ENCODE results near the gene PARM1. TPM values are rescaled to one million over a fixed set of nuclear protein-coding genes. Genes with fewer than 3 reads are reported as not detected.

PARM1 gene
- total RNA-seq, 2 donors from 2014 or later = 105 to 133 TPM

- Histone ChIP-seq H3K4me1 (replicated peaks) (no peaks in the 10 kb centered on the region), H3K27me3 (replicated peaks; ENCODE audit: insufficient read depth) (no peaks in the 10 kb centered on the region), H3K4me3 (no peak overlapping the region), H3K27ac (no peak overlapping the region), H3K9me3 (no peaks in the 10 kb centered on the region), H3K36me3 (no peaks in the 10 kb centered on the region)
- intact Hi-C loops (cut with DNase I) = loop anchor here (10.0 kb wide), 1 partner anchor 212 kb away; no protein-coding TSS in a partner anchor
- WGBS = 22% methylated on average over 2 of the region's 2 CpGs
- DNase-seq (ENCODE audit: low spot score) = no peak
- TF ChIP-seq POLR2AphosphoS5 (IDR thresholded peaks at IDR 0.05) (no peak), CTCF (IDR thresholded peaks at IDR 0.05) (no peak), POLR2A (IDR thresholded peaks at IDR 0.05) (no peak)
Observed at GRCh38 chr4:75042601-75043208, 109.8 kb downstream of the PARM1 start.

GRCh38 chr4:75046226-75046625 is 113.3 kb downstream of the PARM1 start:
- H3K36me3 ChIP-seq = no peaks in the 10 kb centered on the region
- no peak overlapping the region for H3K4me3 ChIP-seq
- H3K27me3 ChIP-seq (replicated peaks; ENCODE audit: insufficient read depth) = no peaks in the 10 kb centered on the region
- no peak for DNase-seq (ENCODE audit: low spot score)
- H3K4me1 ChIP-seq (replicated peaks) = no peaks in the 10 kb centered on the region
- WGBS = 96% methylated on average over 4 of the region's 4 CpGs
- no peaks in the 10 kb centered on the region for H3K9me3 ChIP-seq
- intact Hi-C loops (cut with DNase I) = loop anchor here (5.0 to 10.0 kb wide), 2 partner anchors 114 to 209 kb away; partner anchors contain the start of gene PARM1
- no peak for TF ChIP-seq CTCF (IDR thresholded peaks at IDR 0.05)
- TF ChIP-seq POLR2A (IDR thresholded peaks at IDR 0.05) = no peak
- TF ChIP-seq POLR2AphosphoS5 (IDR thresholded peaks at IDR 0.05) = no peak
- no peak overlapping the region for H3K27ac ChIP-seq

GRCh38 chr4:75046641-75047040 is 113.7 kb downstream of the PARM1 start:
- Histone ChIP-seq H3K9me3 (no peaks in the 10 kb centered on the region), H3K36me3 (no peaks in the 10 kb centered on the region), H3K4me1 (replicated peaks) (no peaks in the 10 kb centered on the region), H3K27ac (no peak overlapping the region), H3K4me3 (no peak overlapping the region), H3K27me3 (replicated peaks; ENCODE audit: insufficient read depth) (no peaks in the 10 kb centered on the region)
- no peak for DNase-seq (ENCODE audit: low spot score)
- intact Hi-C loops (cut with DNase I) = loop anchor here (5.0 to 10.0 kb wide), 2 partner anchors 114 to 208 kb away; partner anchors contain the start of gene PARM1
- WGBS = 71% methylated on average over 2 of the region's 2 CpGs
- no peak for TF ChIP-seq POLR2A (IDR thresholded peaks at IDR 0.05)
- TF ChIP-seq POLR2AphosphoS5 (IDR thresholded peaks at IDR 0.05) = no peak
- TF ChIP-seq CTCF (IDR thresholded peaks at IDR 0.05) = no peak

- no peaks in the 10 kb centered on the region for H3K4me1 ChIP-seq (replicated peaks)
- 67% methylated on average over 9 of the region's 9 CpGs for WGBS
- no peaks in the 10 kb centered on the region for H3K9me3 ChIP-seq
- H3K4me3 ChIP-seq = no peak overlapping the region
- no peaks in the 10 kb centered on the region for H3K27me3 ChIP-seq (replicated peaks; ENCODE audit: insufficient read depth)
- no peak for TF ChIP-seq CTCF (IDR thresholded peaks at IDR 0.05)
- no peak for TF ChIP-seq POLR2AphosphoS5 (IDR thresholded peaks at IDR 0.05)
- no peak for TF ChIP-seq POLR2A (IDR thresholded peaks at IDR 0.05)
- no peak for DNase-seq (ENCODE audit: low spot score)
- H3K36me3 ChIP-seq = no peaks in the 10 kb centered on the region
- no peak overlapping the region for H3K27ac ChIP-seq
- intact Hi-C loops (cut with DNase I) = loop anchor here (5.0 to 10.0 kb wide), 2 partner anchors 116 to 206 kb away; partner anchors contain the start of gene PARM1
Observed at GRCh38 chr4:75048208-75048879, 115.4 kb downstream of the PARM1 start.
